Panc1 (cell line): ENCODE results near the gene RAD51AP1.

Experiments
- CTCF ChIP-seq: fragments of 450-650 bp; IDR thresholded peaks from 2 replicates; pipeline ENCODE4 v1.5.1; 2017; ENCODE audit warnings: mild to moderate bottlenecking
- POLR2AphosphoS5 ChIP-seq: IDR thresholded peaks from 2 replicates; pipeline ENCODE4 v1.6.1; 2012; ENCODE audit warnings: mild to moderate bottlenecking, low read depth, low read length, moderate library complexity
- REST ChIP-seq, 2 experiments: IDR thresholded peaks; 2 replicates each; pipeline ENCODE4 v1.6.1; 2011 to 2012; ENCODE audit warnings: low read depth in 2 of 2, control low read depth in 1 of 2, low read length in 1 of 2, mild to moderate bottlenecking in 1 of 2, moderate library complexity in 1 of 2; ENCODE audit not compliant: insufficient read depth in 1 of 2
- SIN3A ChIP-seq: IDR thresholded peaks from 2 replicates; pipeline ENCODE4 v1.6.1; 2012; ENCODE audit warnings: low read depth, mild to moderate bottlenecking, low read length, moderate library complexity, borderline replicate concordance; ENCODE audit not compliant: insufficient read depth
- TCF7L2 ChIP-seq: IDR thresholded peaks from 2 replicates; pipeline ENCODE4 v1.6.1; 2011; ENCODE audit warnings: mild to moderate bottlenecking, low read depth, low read length, inconsistent platforms

- TF ChIP-seq CTCF (no peak), POLR2AphosphoS5 (no peak), TCF7L2 (no peak), REST (IDR thresholded peaks at IDR 0.05; ENCODE audit: insufficient read depth in 1 of 2, low read depth in 2 of 2, low read length in 1 of 2) (no peak), SIN3A (no peak)
Observed at GRCh38 chr12:4506870-4507269, 31.8 kb upstream of the RAD51AP1 start.
